Melanocyte of skin (primary cell): Measurements from ENCODE around the gene MSMP. TPM values are rescaled to one million over a fixed set of nuclear protein-coding genes. Genes with fewer than 3 reads are reported as not detected.

ENCODE experiments used
- small RNA-seq, 2 donors: library from RNA; depleted of rRNA; stranded (forward); fragments of <200 nt; gene quantifications; one replicate each; pipeline ENCODE3, GENCODE V24; 2012
- total RNA-seq, 2 donors: library from RNA; depleted of rRNA; stranded (reverse); fragments of >200 nt; gene quantifications; 2 replicates each; pipeline ENCODE4 v1.2.3, GENCODE V29; 2012

The MSMP gene, protein sequence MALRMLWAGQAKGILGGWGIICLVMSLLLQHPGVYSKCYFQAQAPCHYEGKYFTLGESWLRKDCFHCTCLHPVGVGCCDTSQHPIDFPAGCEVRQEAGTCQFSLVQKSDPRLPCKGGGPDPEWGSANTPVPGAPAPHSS
- total RNA-seq, result not detected

GRCh38 chr9:35754264-35754663 is at the start of gene MSMP:
TSS of gene MSMP (minus strand) at chr9:35754276. CDS start at chr9:35754129, 147 bp downstream.

GRCh38 chr9:35791297-35791921 is 37.3 kb upstream of the MSMP start, which contains the start of gene NPR2:
TSS of gene NPR2 (plus strand) at chr9:35791591. CDS start at chr9:35792409, 818 bp downstream.

DNA sequence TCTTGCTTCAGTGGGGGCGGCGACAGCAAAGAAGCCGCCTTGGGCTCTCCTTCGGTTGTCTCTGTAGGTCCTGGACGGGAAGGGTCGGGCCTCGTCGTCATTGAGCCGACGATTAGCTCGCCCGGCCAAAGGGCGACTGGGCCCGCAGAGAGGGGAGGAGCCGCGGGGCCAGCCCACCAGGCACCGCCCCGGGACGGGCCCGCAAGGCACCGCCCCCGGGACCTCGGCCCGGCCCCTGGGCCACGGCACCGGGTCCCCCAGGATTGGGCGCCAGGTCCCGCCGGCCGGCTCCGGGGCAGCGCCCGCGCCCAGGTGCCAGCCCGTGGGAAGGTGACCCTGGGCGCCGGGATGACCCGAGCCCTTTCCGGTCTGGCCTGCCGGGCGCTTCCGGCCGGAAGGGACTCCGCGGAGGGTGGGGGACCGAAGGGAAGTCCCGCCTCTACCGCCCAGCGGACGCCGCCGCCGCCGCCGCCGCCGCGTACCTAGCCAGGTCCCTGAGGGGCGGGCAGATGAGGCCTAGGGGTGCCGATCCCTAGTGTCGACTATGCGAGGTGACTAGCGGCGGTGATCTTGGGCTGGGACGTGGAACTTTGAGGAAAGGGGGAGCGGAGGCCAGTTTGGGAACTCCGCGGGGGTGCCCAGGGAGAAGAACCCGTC is 5.1 kb downstream of the MSMP start, which contains the start of the genes GBA2 and RGP1:
GBA2 (minus strand) TSS at position 371 of the 657 bp plus-strand sequence. CDS start 524 bp downstream, outside the sequence.
RGP1 (plus strand) TSS at position 430 of the 657 bp plus-strand sequence. CDS start 469 bp downstream, outside the sequence.

DNA sequence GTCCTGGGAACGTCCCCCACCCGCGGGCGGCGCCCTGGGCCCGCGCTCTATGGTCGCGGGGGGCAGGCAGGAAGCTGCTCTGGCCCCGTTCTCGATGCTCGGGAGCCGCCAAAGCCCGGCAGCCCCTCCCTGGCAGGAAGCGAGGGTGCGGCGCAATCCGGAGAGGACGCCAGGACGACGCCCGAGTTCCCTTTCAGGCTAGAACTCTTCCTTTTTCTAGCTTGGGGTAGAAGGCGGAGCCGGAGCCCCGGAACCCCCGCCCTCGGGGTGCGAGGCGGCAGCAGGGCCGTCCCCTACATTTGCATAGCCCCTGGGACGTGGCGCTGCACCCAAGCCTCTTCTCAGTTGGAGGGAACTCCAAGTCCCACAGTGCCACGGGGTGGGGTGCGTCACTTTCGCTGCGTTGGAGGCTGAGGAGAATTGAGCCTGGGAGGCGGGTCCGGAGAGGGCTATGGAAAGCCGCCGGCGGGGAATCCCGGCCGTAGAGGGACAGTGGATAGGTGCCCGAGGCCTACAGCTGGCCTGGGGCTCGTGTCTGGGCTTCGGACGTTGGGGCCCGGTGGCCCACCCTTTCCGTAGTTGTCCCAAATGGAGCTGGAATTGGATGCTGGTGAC is 21.8 kb downstream of the MSMP start, which contains the start of the genes CREB3 and TLN1:
CREB3 (plus strand) TSS at position 482 of the 615 bp plus-strand sequence; CDS start at position 589, 107 bp downstream.
TLN1 (minus strand) TSS at position 11 of the 615 bp plus-strand sequence. CDS start 6,501 bp downstream, outside the sequence.

Small RNAs within 50 kb of the gene (small RNA-seq; reads per million reads assigned to genes)
- 1.1 to 1.6 reads per million in 2 donors for gene MIR6853

Other genes starting within 250 kb of the MSMP start
- gene TESK1, start 149.0 kb downstream of the MSMP start, total RNA-seq, result 10 to 100 TPM in 1 of 2 donors, 1 to 10 TPM in 1; 9.3 to 10.3 TPM
- gene CD72, start 135.9 kb downstream of the MSMP start, total RNA-seq, result 1 to 10 TPM in 1 of 2 donors, under 1 TPM in 1; 0.33 to 1.0 TPM
- gene SIT1, start 103.3 kb downstream of the MSMP start, total RNA-seq, result not detected
- over 10,000 TPM; 172,345 to 336,493 TPM for gene RMRP, start 96.3 kb downstream of the MSMP start, total RNA-seq
- 10 to 100 TPM in 1 of 2 donors, 1 to 10 TPM in 1; 9.3 to 11.4 TPM for gene CCDC107, start 96.0 kb downstream of the MSMP start, total RNA-seq
- 1 to 10 TPM; 1.7 to 7.0 TPM for gene ARHGEF39, start 89.1 kb downstream of the MSMP start, total RNA-seq
- not detected for gene CA9, start 80.3 kb downstream of the MSMP start, total RNA-seq
- gene TPM2, start 64.4 kb downstream of the MSMP start, total RNA-seq, result 10 to 100 TPM in 1 of 2 donors, 1 to 10 TPM in 1; 4.5 to 34.0 TPM
- 100 to 1,000 TPM; 135 to 143 TPM for gene TLN1, start 22.1 kb downstream of the MSMP start, total RNA-seq
- 10 to 100 TPM; 46.5 to 48.6 TPM for gene CREB3, start 21.6 kb downstream of the MSMP start, total RNA-seq
- 10 to 100 TPM; 37.3 to 41.3 TPM for gene GBA2, start 5.0 kb downstream of the MSMP start, total RNA-seq
- gene RGP1, start 5.0 kb downstream of the MSMP start, total RNA-seq, result 10 to 100 TPM; 13.0 to 16.2 TPM
- 10 to 100 TPM; 10.7 to 17.3 TPM for gene NPR2, start 37.3 kb upstream of the MSMP start, total RNA-seq
- gene SPAG8, start 58.0 kb upstream of the MSMP start, total RNA-seq, result 1 to 10 TPM in 1 of 2 donors, under 1 TPM in 1; 0.67 to 1.0 TPM
- gene HINT2, start 60.8 kb upstream of the MSMP start, total RNA-seq, result 10 to 100 TPM; 31.6 to 41.6 TPM
- not detected for gene FAM221B, start 74.5 kb upstream of the MSMP start, total RNA-seq
- 1 to 10 TPM in 1 of 2 donors, under 1 TPM in 1; 0.33 to 1.7 TPM for gene TMEM8B, start 75.0 kb upstream of the MSMP start, total RNA-seq
- not detected for gene OR13J1, start 116.1 kb upstream of the MSMP start, total RNA-seq
- gene HRCT1, start 151.9 kb upstream of the MSMP start, total RNA-seq, result under 1 TPM in 1 of 2 donors, not detected in 1; 0.33 TPM
- gene SPAAR, start 155.2 kb upstream of the MSMP start, total RNA-seq, result under 1 TPM in 1 of 2 donors, not detected in 1; 0.34 TPM
- not detected for gene OR2S2, start 203.9 kb upstream of the MSMP start, total RNA-seq